Activated naive CD8-positive, alpha-beta T cell (primary cell): ENCODE results near the gene PRRG2.

Source experiments
- H3K27ac Mint-ChIP-seq: one replicate; pipeline ENCODE4 v1.8.0; 2021; ENCODE audit warnings: mixed read lengths
- H3K27me3 Mint-ChIP-seq: one replicate; pipeline ENCODE4 v1.8.0; 2021; ENCODE audit warnings: mixed read lengths
- H3K36me3 Mint-ChIP-seq: one replicate; pipeline ENCODE4 v1.8.0; 2021; ENCODE audit warnings: mixed read lengths
- H3K4me1 Mint-ChIP-seq: one replicate; pipeline ENCODE4 v1.8.0; 2021; ENCODE audit warnings: low read depth, mixed read lengths
- H3K4me3 Mint-ChIP-seq: one replicate; pipeline ENCODE4 v1.8.0; 2021; ENCODE audit warnings: mild to moderate bottlenecking, mixed read lengths
- H3K9me3 Mint-ChIP-seq: one replicate; pipeline ENCODE4 v1.8.0; 2021; ENCODE audit warnings: low read depth, mixed read lengths

PRRG2 gene

GRCh38 chr19:49553451-49554271 lies 27.5 kb upstream of the PRRG2 start:
- peaks cover 66% of the 10 kb centered on the region for H3K4me1 Mint-ChIP-seq
- peak overlapping the region; percentile 61 for H3K4me3 Mint-ChIP-seq
- no peaks in the 10 kb centered on the region for H3K9me3 Mint-ChIP-seq
- H3K27ac Mint-ChIP-seq = peak overlapping the region; percentile 99
- peaks cover 7% of the 10 kb centered on the region for H3K36me3 Mint-ChIP-seq
- no peaks in the 10 kb centered on the region for H3K27me3 Mint-ChIP-seq

GRCh38 chr19:49554701-49555181 lies 26.4 kb upstream of the PRRG2 start:
- peaks cover 9% of the 10 kb centered on the region for H3K36me3 Mint-ChIP-seq
- no peaks in the 10 kb centered on the region for H3K9me3 Mint-ChIP-seq
- peak overlapping the region; percentile 99 for H3K27ac Mint-ChIP-seq
- no peaks in the 10 kb centered on the region for H3K27me3 Mint-ChIP-seq
- H3K4me3 Mint-ChIP-seq = peak overlapping the region; percentile 77
- peaks cover 67% of the 10 kb centered on the region for H3K4me1 Mint-ChIP-seq

GRCh38 chr19:49555600-49556411 lies 25.3 kb upstream of the PRRG2 start:
- Mint-ChIP-seq H3K27me3 (no peaks in the 10 kb centered on the region), H3K4me1 (peaks cover 69% of the 10 kb centered on the region), H3K4me3 (peak overlapping the region; percentile 70), H3K27ac (peak overlapping the region; percentile 99), H3K9me3 (no peaks in the 10 kb centered on the region), H3K36me3 (peaks cover 9% of the 10 kb centered on the region)

- Mint-ChIP-seq H3K9me3 (no peaks in the 10 kb centered on the region), H3K27me3 (no peaks in the 10 kb centered on the region), H3K36me3 (peaks cover 9% of the 10 kb centered on the region), H3K4me1 (peaks cover 73% of the 10 kb centered on the region), H3K4me3 (peak overlapping the region; percentile 85), H3K27ac (peak overlapping the region; percentile 93)
These were observed 24.4 kb upstream of the PRRG2 start for GRCh38 chr19:49556412-49557398.

- Mint-ChIP-seq H3K4me1 (peaks cover 74% of the 10 kb centered on the region), H3K27ac (peak overlapping the region; percentile 93), H3K9me3 (no peaks in the 10 kb centered on the region), H3K4me3 (peak overlapping the region; percentile 85), H3K27me3 (no peaks in the 10 kb centered on the region), H3K36me3 (peaks cover 9% of the 10 kb centered on the region)
These were observed 23.3 kb upstream of the PRRG2 start for GRCh38 chr19:49557641-49558325.

- Mint-ChIP-seq H3K36me3 (peaks cover 9% of the 10 kb centered on the region), H3K4me1 (peaks cover 74% of the 10 kb centered on the region)
These were observed 22.5 kb upstream of the PRRG2 start for GRCh38 chr19:49558591-49558990.

GRCh38 chr19:49559443-49559842 lies 21.7 kb upstream of the PRRG2 start:
- Mint-ChIP-seq H3K27ac (peak overlapping the region; percentile 97), H3K4me3 (peak overlapping the region; percentile 87), H3K9me3 (no peaks in the 10 kb centered on the region), H3K36me3 (peaks cover 10% of the 10 kb centered on the region), H3K4me1 (peaks cover 72% of the 10 kb centered on the region), H3K27me3 (no peaks in the 10 kb centered on the region)

More at GRCh38 chr19:49558591-49558990, 22.5 kb upstream of the PRRG2 start:
- H3K4me3 Mint-ChIP-seq = peak overlapping the region; percentile 87
- H3K27ac Mint-ChIP-seq = peak overlapping the region; percentile 97
- no peaks in the 10 kb centered on the region for H3K9me3 Mint-ChIP-seq
- no peaks in the 10 kb centered on the region for H3K27me3 Mint-ChIP-seq

- Mint-ChIP-seq H3K27me3 (no peaks in the 10 kb centered on the region), H3K27ac (peak overlapping the region; percentile 97), H3K36me3 (peaks cover 12% of the 10 kb centered on the region), H3K4me1 (peaks cover 72% of the 10 kb centered on the region), H3K9me3 (no peaks in the 10 kb centered on the region), H3K4me3 (peak overlapping the region; percentile 87)
These were observed 21.2 kb upstream of the PRRG2 start for GRCh38 chr19:49559928-49560327.

- Mint-ChIP-seq H3K27ac (peak overlapping the region; percentile 97), H3K4me1 (peaks cover 73% of the 10 kb centered on the region), H3K27me3 (no peaks in the 10 kb centered on the region), H3K9me3 (no peaks in the 10 kb centered on the region), H3K36me3 (peaks cover 13% of the 10 kb centered on the region), H3K4me3 (peak overlapping the region; percentile 87)
These were observed 20.7 kb upstream of the PRRG2 start for GRCh38 chr19:49560358-49560900.

- H3K4me3 Mint-ChIP-seq = peak overlapping the region; percentile 68
- no peaks in the 10 kb centered on the region for H3K9me3 Mint-ChIP-seq
- H3K4me1 Mint-ChIP-seq = peaks cover 80% of the 10 kb centered on the region
- peaks cover 8% of the 10 kb centered on the region for H3K36me3 Mint-ChIP-seq
- H3K27ac Mint-ChIP-seq = peak overlapping the region; percentile 96
- H3K27me3 Mint-ChIP-seq = no peaks in the 10 kb centered on the region
These were observed 16.5 kb upstream of the PRRG2 start for GRCh38 chr19:49564616-49565045.

- Mint-ChIP-seq H3K36me3 (peaks cover 8% of the 10 kb centered on the region), H3K4me3 (peak overlapping the region; percentile 68), H3K4me1 (peaks cover 78% of the 10 kb centered on the region), H3K27me3 (no peaks in the 10 kb centered on the region), H3K9me3 (no peaks in the 10 kb centered on the region), H3K27ac (peak overlapping the region; percentile 96)
These were observed 15.9 kb upstream of the PRRG2 start for GRCh38 chr19:49565261-49565660.

GRCh38 chr19:49566302-49566701 lies 14.8 kb upstream of the PRRG2 start:
- H3K36me3 Mint-ChIP-seq = peaks cover 8% of the 10 kb centered on the region
- peaks cover 75% of the 10 kb centered on the region for H3K4me1 Mint-ChIP-seq
- no peaks in the 10 kb centered on the region for H3K27me3 Mint-ChIP-seq
- no peak overlapping the region for H3K4me3 Mint-ChIP-seq
- peak overlapping the region; percentile 64 for H3K27ac Mint-ChIP-seq
- H3K9me3 Mint-ChIP-seq = no peaks in the 10 kb centered on the region

GRCh38 chr19:49567861-49568441 lies 13.2 kb upstream of the PRRG2 start:
- H3K36me3 Mint-ChIP-seq = peaks cover 8% of the 10 kb centered on the region
- H3K27ac Mint-ChIP-seq = peak overlapping the region; percentile 82
- peak overlapping the region; percentile 44 for H3K4me3 Mint-ChIP-seq
- no peaks in the 10 kb centered on the region for H3K9me3 Mint-ChIP-seq
- peaks cover 65% of the 10 kb centered on the region for H3K4me1 Mint-ChIP-seq
- no peaks in the 10 kb centered on the region for H3K27me3 Mint-ChIP-seq
